Psoas muscle (tissue), 8 donors: ENCODE data around the gene PARVB. TPM values are rescaled to one million over a fixed set of nuclear protein-coding genes. Genes with fewer than 3 reads are reported as not detected.

Experiments
- ATAC-seq, 4 donors: fragments of 200-7000 bp; cut with Tn5 transposase; one replicate each; pipeline ENCODE4 v1.9.1; 2020; ENCODE audit warnings: moderate library complexity in 3 of 4, mild to moderate bottlenecking in 2 of 4
- DNase-seq, 2 donors: peaks; one replicate each; pipeline ENCODE4 v3.0.0-alpha.2; 2020
- H3K27ac ChIP-seq: fragments of 200-600 bp; one replicate; pipeline ENCODE4 v1.8.0; 2022
- H3K27me3 ChIP-seq, 3 donors: fragments of 200-600 bp in 1 of 3; one replicate each; pipeline versions ENCODE4 v1.6.1 to v1.8.0; 2013 to 2022; ENCODE audit warnings: low read length in 2 of 3, mild to moderate bottlenecking in 2 of 3, moderate library complexity in 1 of 3; ENCODE audit not compliant: insufficient read depth in 3 of 3
- H3K36me3 ChIP-seq, 2 donors: fragments of 200-600 bp in 1 of 2; one replicate each; pipeline versions ENCODE4 v1.6.1 to v1.8.0; 2013 to 2022; ENCODE audit warnings: low read depth in 1 of 2, mild to moderate bottlenecking in 1 of 2, moderate library complexity in 1 of 2; ENCODE audit not compliant: insufficient read depth in 1 of 2
- H3K4me1 ChIP-seq: fragments of 200-600 bp; one replicate; pipeline ENCODE4 v1.8.0; 2022
- H3K4me3 ChIP-seq: fragments of 200-600 bp; one replicate; pipeline ENCODE4 v1.8.0; 2022; ENCODE audit warnings: mild to moderate bottlenecking
- H3K9me3 ChIP-seq: fragments of 200-600 bp; one replicate; pipeline ENCODE4 v1.8.0; 2022
- CTCF ChIP-seq: fragments of 200-600 bp; IDR thresholded peaks from one replicate; pipeline ENCODE4 v1.8.0; 2022; ENCODE audit warnings: antibody characterized with exemption
- WGBS, 3 donors: extraction: QIAGEN DNeasy Blood & Tissue Kit; methylation state at CpG; one replicate each; pipeline versions ENCODE4 v1.1.6 to v1.1.7; 2013; 5-methylcytosine and 5-hydroxymethylcytosine counted together
- intact Hi-C, 2 donors: fragments of 100-400 bp; cut with DNase I; formaldehyde crosslinking; loops; one replicate each; pipeline versions ENCODE4 v1.11.0 to v1.14.2; 2022
- polyA plus RNA-seq, 3 donors: library from polyadenylated mRNA; stranded (reverse); fragments of 200-250 nt; gene quantifications; one replicate each; pipeline ENCODE4 v1.2.3, GENCODE V29; 2013
- total RNA-seq, 4 donors: library from RNA; stranded (reverse); fragmentation: NEBNext Ultra II Directional in 2 of 4; extraction: Animal tissue kit (Norgen Biotek cat#: 25700) in 2 of 4; gene quantifications; one replicate each; pipeline versions ENCODE4 v1.2.1 to v1.2.4, GENCODE V29; 2021 to 2023
- donor health status: healthy with polysubstance abuse.
- donor health status: DM: no; HTN: no; CAD: no; lungs with moderate emphysema.
- donor health status: Bipolar disorder and iron deficiency.
- donor health status: healthy.
- donor health status: DM: yes; HTN: yes; CAD: no.
- donor health status: DM: no; HTN: no; CAD: no.
- donor health status: DM: no; HTN: no; CAD: no.
- donor health status: DM: yes; HTN: yes; CAD: no.

The PARVB gene
- total and polyA plus RNA-seq, 7 donors, result 84.5 to 172 (median 103) TPM

GRCh38 chr22:44100411-44100810, 76.3 kb downstream of the PARVB start:
- WGBS, 3 donors, result 90 to 94% (median 90%) methylated on average over 13 of the region's 13 CpGs
- ATAC-seq (no peak), DNase-seq (peak in 1 of 2 donors; percentile 32)
- Histone ChIP-seq H3K27ac (no peak overlapping the region), H3K36me3 (peaks cover 0 to 82% of the 10 kb centered on the region in 2 donors), H3K4me1 (no peaks in the 10 kb centered on the region), H3K4me3 (no peak overlapping the region), H3K27me3 (no peaks in the 10 kb centered on the region), H3K9me3 (no peaks in the 10 kb centered on the region)
- no peak for TF ChIP-seq CTCF
- intact Hi-C loops, result loop anchor here in 1 of 2 donors (10.0 kb wide), 1 partner anchor 524 kb away; no protein-coding TSS in a partner anchor

GRCh38 chr22:44102121-44102520, 78.0 kb downstream of the PARVB start:
- peaks cover 0 to 65% of the 10 kb centered on the region in 2 donors for H3K36me3 ChIP-seq
- no peaks in the 10 kb centered on the region for H3K27me3 ChIP-seq
- no peaks in the 10 kb centered on the region for H3K4me1 ChIP-seq
- no peak overlapping the region for H3K27ac ChIP-seq
- no peaks in the 10 kb centered on the region for H3K9me3 ChIP-seq
- 85 to 98% (median 96%) methylated on average over 4 of the region's 4 CpGs for WGBS, 3 donors
- ATAC-seq (no peak), DNase-seq (peak in 1 of 2 donors; percentile 8)
- intact Hi-C loops, result loop anchor here in 1 of 2 donors (10.0 kb wide), 1 partner anchor 523 kb away; no protein-coding TSS in a partner anchor
- no peak overlapping the region for H3K4me3 ChIP-seq
- no peak for TF ChIP-seq CTCF

- Histone ChIP-seq H3K4me1 (no peaks in the 10 kb centered on the region), H3K27me3 (no peaks in the 10 kb centered on the region), H3K4me3 (no peak overlapping the region), H3K9me3 (no peaks in the 10 kb centered on the region), H3K36me3 (peaks cover 0 to 58% of the 10 kb centered on the region in 2 donors), H3K27ac (no peak overlapping the region)
- WGBS, 3 donors, result 96 to 100% (median 97%) methylated on average over 3 of the region's 3 CpGs
- TF ChIP-seq CTCF, result no peak
- intact Hi-C loops, result loop anchor here in 1 of 2 donors (10.0 kb wide), 1 partner anchor 522 kb away; no protein-coding TSS in a partner anchor
- DNase-seq (peak in 1 of 2 donors; percentile 29), ATAC-seq (no peak)
Measured at GRCh38 chr22:44102856-44103255, 78.8 kb downstream of the PARVB start.

GRCh38 chr22:44103735-44104480, 79.8 kb downstream of the PARVB start:
- intact Hi-C loops, result loop anchor here in 1 of 2 donors (10.0 kb wide), 1 partner anchor 521 kb away; no protein-coding TSS in a partner anchor
- H3K4me1 ChIP-seq, result peaks cover 6% of the 10 kb centered on the region
- no peak for ATAC-seq
- H3K36me3 ChIP-seq, result peaks cover 0 to 55% of the 10 kb centered on the region in 2 donors
- 86 to 90% (median 88%) methylated on average over 13 of the region's 13 CpGs for WGBS, 3 donors
- no peaks in the 10 kb centered on the region for H3K9me3 ChIP-seq
- H3K27me3 ChIP-seq, result no peaks in the 10 kb centered on the region
- H3K4me3 ChIP-seq, result no peak overlapping the region
- TF ChIP-seq CTCF, result no peak
- DNase-seq, result peak in 1 of 2 donors; percentile 27
- H3K27ac ChIP-seq, result no peak overlapping the region
